Measurements from ENCODE around the gene SH3PXD2A. TPM values are rescaled to one million over a fixed set of nuclear protein-coding genes. Genes with fewer than 3 reads are reported as not detected.

Gene SH3PXD2A
- total and polyA plus RNA-seq, 9 of the 15 experiments (the other 6 are each of a cell fraction or from before 2014, with no cell fraction given): 0.41 to 9.3 (median 2.5) TPM

GRCh38 chr10:103820101-103821062, 35.0 kb downstream of the SH3PXD2A start:
- Histone ChIP-seq H3K4me1 (replicated peaks in 1 of 2; ENCODE audit: control insufficient read depth in 2 of 2, insufficient read depth in 2 of 2, low read length in 2 of 2) (no peaks in the 10 kb centered on the region), H3K27me3 (ENCODE audit: control insufficient read depth in 2 of 2, insufficient read depth in 2 of 2, low read length in 2 of 2) (peaks cover 6 to 48% of the 10 kb centered on the region in 2 experiments; a peak in 4 of 5 replicates), H3K9ac (ENCODE audit: insufficient read depth in 1 of 2, low read depth in 2 of 2, low read length in 2 of 2) (no peak overlapping the region), H3K27ac (ENCODE audit: extremely low read depth, low read depth, low read length) (no peak overlapping the region), H3K79me2 (ENCODE audit: control insufficient read depth, insufficient read depth, low read length) (no peaks in the 10 kb centered on the region), H4K20me1 (replicated peaks; ENCODE audit: control insufficient read depth, insufficient read depth, low read length) (no peaks in the 10 kb centered on the region), H3K9me3 (replicated peaks; ENCODE audit: control insufficient read depth, insufficient read depth, low read depth, low read length) (no peaks in the 10 kb centered on the region), H3K36me3 (ENCODE audit: control insufficient read depth, insufficient read depth, low read length) (no peaks in the 10 kb centered on the region), H3K9me1 (ENCODE audit: control insufficient read depth, insufficient read depth, low read length) (no peaks in the 10 kb centered on the region), H3K4me2 (ENCODE audit: insufficient read depth, low read length) (no peak overlapping the region), H2AFZ (ENCODE audit: low read depth, low read length) (no peak overlapping the region), H3K4me3 (no peak overlapping the region)
- CTCF ChIA-PET (ENCODE audit: low intra/inter-chr PET ratio): no interaction called here
- TF ChIP-seq SMAD4 (CRISPR knock-in tag; conservative IDR thresholded peaks at IDR 0.05): no peak
- no peak for TF ChIP-seq LARP7 (IDR thresholded peaks at IDR 0.05)
- TF ChIP-seq HCFC1 (IDR thresholded peaks at IDR 0.05; ENCODE audit: low read depth, low read length): no peak
- TF ChIP-seq ADNP (tag; IDR thresholded peaks at IDR 0.05): no peak
- TF ChIP-seq PBX2 (CRISPR knock-in tag; IDR thresholded peaks at IDR 0.05; ENCODE audit: low read depth): no peak
- TF ChIP-seq PBX2 (tag; conservative IDR thresholded peaks at IDR 0.05; ENCODE audit: low read depth): no peak
- no peak for TF ChIP-seq SRSF7 (optimal IDR thresholded peaks at IDR 0.05; ENCODE audit: low read depth, low read length)
- TF ChIP-seq NCOA1 (IDR thresholded peaks at IDR 0.05; ENCODE audit: low read depth): no peak
- no peak for TF ChIP-seq ZBTB26 (CRISPR knock-in tag; IDR thresholded peaks at IDR 0.05)
- TF ChIP-seq ZNF274 (IDR thresholded peaks at IDR 0.05; ENCODE audit: borderline replicate concordance, low read depth, low read length): no peak
- TF ChIP-seq SNAPC5 (CRISPR knock-in tag; IDR thresholded peaks at IDR 0.05): no peak
- TF ChIP-seq PURB (CRISPR knock-in tag; IDR thresholded peaks at IDR 0.05; ENCODE audit: low read depth): no peak
- no peak for TF ChIP-seq AFF1 (IDR thresholded peaks at IDR 0.05; ENCODE audit: low read depth in 1 of 2, partially characterized antibody in 2 of 2)
- POLR2A ChIA-PET: no interaction called here
- in situ Hi-C loops (cut with MboI): no loop called here
- DNase-seq (ENCODE audit: extremely low read depth in 1 of 4, low spot score in 3 of 4): no peak
- no peak for FAIRE-seq
- ATAC-seq: no peak
- BruUV-seq (replicated peaks): no TSS peak
- WGBS (ENCODE audit: insufficient coverage, low coverage, missing lambda C conversion rate): 2% methylated on average over 12 of the region's 19 CpGs
- intact Hi-C loops (cut with micrococcal nuclease): no loop called here

Data from K562 (cell line).